ENCODE results near the gene TEX14. TPM values are rescaled to one million over a fixed set of nuclear protein-coding genes. Genes with fewer than 3 reads are reported as not detected.

The TEX14 gene
- total and polyA plus RNA-seq, 4 experiments from 2014 or later: 1.3 to 1.6 TPM; not detected in 2

- Histone ChIP-seq H3K27ac (ENCODE audit: low read depth, low read length) (peak overlapping the region; percentile 36), H3K4me3 (ENCODE audit: low read length in 2 of 2) (no peak overlapping the region)
Observed at GRCh38 chr17:58514770-58515157, 177.1 kb downstream of the TEX14 start.

DNA sequence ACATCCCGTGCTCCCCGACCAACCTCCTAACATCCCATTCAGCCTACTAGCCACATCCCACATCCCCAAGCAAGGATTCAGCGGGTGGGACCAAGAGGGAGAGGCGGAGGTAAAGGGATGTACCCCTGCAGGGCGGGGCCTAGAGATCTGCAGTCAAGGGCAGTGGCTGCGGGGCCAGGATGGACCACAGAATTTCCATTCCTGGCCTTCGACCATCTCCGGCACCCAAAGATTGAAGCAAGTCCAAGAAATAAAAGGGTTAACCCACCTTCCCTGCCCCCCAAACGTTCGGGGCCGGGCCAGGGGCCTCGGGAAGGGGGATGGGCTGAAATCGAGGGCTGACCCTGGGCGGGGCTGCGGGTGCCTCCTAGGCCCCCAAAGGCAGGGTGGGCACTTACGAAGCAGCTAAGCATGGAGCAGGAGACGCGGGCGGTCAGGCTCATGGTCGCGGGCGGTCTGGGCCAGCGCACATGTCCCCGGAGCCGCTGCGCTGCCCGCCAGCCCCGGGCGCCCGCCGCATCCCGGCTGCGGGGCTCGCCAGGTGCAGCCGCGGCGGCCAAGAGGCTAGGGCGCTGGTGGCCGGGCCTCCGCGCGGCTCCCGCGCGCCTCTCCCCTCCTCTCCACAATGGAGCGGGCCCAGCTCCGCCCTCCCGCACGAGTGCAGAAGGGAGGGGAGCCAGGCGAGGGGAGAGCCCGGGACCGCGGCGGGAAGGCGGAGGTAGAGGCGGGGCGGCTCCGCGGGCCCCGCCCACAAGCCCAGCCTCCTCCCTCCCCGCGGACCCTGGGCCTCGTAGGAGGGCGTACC lies 177.7 kb downstream of the TEX14 start, which contains the start of gene MTMR4:
Gene MTMR4 (minus strand): TSS at position 674 of the 805 bp plus-strand sequence. CDS start 231 bp downstream, at position 443.
- H3K4me1 Mint-ChIP-seq: peaks cover 34 to 74% (median 49%) of the 10 kb centered on the region in 4 donors
- intact Hi-C loops (cut with micrococcal nuclease): loop anchor here (10.0 kb wide), 1 partner anchor 1429 kb away; the partner anchor contains the start of gene AKAP1
- POLR2A ChIA-PET (ENCODE audit: partially characterized antibody): interaction anchor here (0.6 to 2.9 kb wide), 12 partner anchors 17 to 664 kb away, joined by 3 to 11 read pairs (median 4); partner anchors contain the start of genes HSF5, MRPS23, SUPT4H1 and TRIM37

More at GRCh38 chr17:58514770-58515157, 177.1 kb downstream of the TEX14 start:
- Histone ChIP-seq H3K36me3 (ENCODE audit: insufficient read depth, low read length) (peaks cover 20% of the 10 kb centered on the region), H3K9me3 (ENCODE audit: control insufficient read depth in 1 of 2, low read length in 2 of 2) (no peaks in the 10 kb centered on the region), H3K27me3 (ENCODE audit: insufficient read depth, low read length) (no peaks in the 10 kb centered on the region), H3K4me1 (ENCODE audit: insufficient read depth, low read length) (peaks cover 51% of the 10 kb centered on the region)
- peaks cover 0 to 2% (median 0%) of the 10 kb centered on the region in 8 donors for H3K9me3 Mint-ChIP-seq
- intact Hi-C loops (cut with micrococcal nuclease): loop anchor here (5.0 to 10.0 kb wide), 4 partner anchors 1103 to 1682 kb away; partner anchors contain the start of genes AKAP1, C17orf67, CLTC and DGKE
- H3K36me3 Mint-ChIP-seq: peaks cover 20 to 48% of the 10 kb centered on the region in 2 donors
- peaks cover 34 to 74% (median 49%) of the 10 kb centered on the region in 4 donors for H3K4me1 Mint-ChIP-seq
- POLR2A ChIA-PET (ENCODE audit: partially characterized antibody): interaction anchor here (0.7 to 2.9 kb wide), 11 partner anchors 17 to 592 kb away, joined by 3 to 11 read pairs (median 5); partner anchors contain the start of genes HSF5, SUPT4H1 and TRIM37
- peak overlapping the region; percentile 78 to 98 (median 87) for H3K27ac Mint-ChIP-seq
- CTCF ChIA-PET (ENCODE audit: partially characterized antibody): interaction anchor here (0.6 to 2.4 kb wide), 11 partner anchors 8 to 640 kb away, joined by 3 to 9 read pairs (median 3); partner anchors contain the start of genes HSF5 and SKA2
- H3K27me3 Mint-ChIP-seq: peaks cover 0 to 2% of the 10 kb centered on the region in 2 donors
- peak overlapping the region; percentile 55 to 88 (median 78) for H3K4me3 Mint-ChIP-seq
- DNase-seq: no peak

DNA sequence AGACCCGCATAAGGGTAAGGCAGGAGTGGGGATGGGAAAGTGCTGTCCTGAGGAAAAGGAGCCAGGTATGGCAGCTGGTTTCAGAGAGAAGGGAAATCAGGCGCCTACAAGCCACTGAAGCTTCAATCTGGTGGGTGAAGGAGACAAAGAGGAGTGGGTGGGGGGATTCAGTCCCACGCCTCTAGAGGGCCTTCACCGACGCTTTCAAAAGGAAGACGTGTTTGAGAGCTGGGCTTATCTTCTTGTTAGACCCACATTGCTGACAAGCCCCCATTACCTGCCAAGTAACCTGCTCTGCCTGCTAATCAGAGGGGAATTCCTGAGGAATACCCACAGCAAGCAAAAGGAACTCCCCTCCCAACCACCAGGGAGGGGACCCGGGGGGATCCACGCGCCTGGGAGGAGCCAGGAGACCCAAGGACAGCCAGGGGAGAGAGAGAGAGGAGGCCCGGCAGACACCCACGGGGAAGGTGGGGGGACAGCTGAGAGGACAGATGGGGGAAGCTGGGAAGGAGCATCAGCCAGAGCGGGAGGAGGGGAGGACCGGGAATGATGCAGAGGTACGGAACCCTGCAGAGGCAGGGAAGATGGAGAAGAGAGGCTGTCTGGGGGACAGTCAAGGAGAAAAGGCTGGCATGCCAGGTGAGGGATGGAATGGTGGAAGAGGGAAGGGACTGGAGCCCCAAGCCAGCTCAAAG lies 178.4 kb downstream of the TEX14 start:
- Mint-ChIP-seq H3K4me3 (peak overlapping the region; percentile 84 to 91 (median 88)), H3K27me3 (peaks cover 0 to 2% of the 10 kb centered on the region in 2 donors), H3K4me1 (peaks cover 31 to 67% (median 46%) of the 10 kb centered on the region in 4 donors), H3K27ac (peak overlapping the region; percentile 74 to 89 (median 85)), H3K36me3 (peaks cover 29 to 58% of the 10 kb centered on the region in 2 donors), H3K9me3 (peaks cover 0 to 2% (median 0%) of the 10 kb centered on the region in 8 donors)
- POLR2A ChIA-PET (ENCODE audit: partially characterized antibody): interaction anchor here (0.6 to 2.9 kb wide), 6 partner anchors 26 to 1046 kb away, joined by 3 to 9 read pairs (median 4); partner anchors contain the start of genes HSF5, MRPS23 and TRIM37
- no peaks in the 10 kb centered on the region for H3K27me3 ChIP-seq (ENCODE audit: insufficient read depth, low read length)
- H3K9me3 ChIP-seq (ENCODE audit: control insufficient read depth in 1 of 2, low read length in 2 of 2): no peaks in the 10 kb centered on the region
- intact Hi-C loops (cut with micrococcal nuclease): loop anchor here (10.0 kb wide), 1 partner anchor 1429 kb away; the partner anchor contains the start of gene AKAP1
- H3K36me3 ChIP-seq (ENCODE audit: insufficient read depth, low read length): peaks cover 27% of the 10 kb centered on the region
- peak overlapping the region; percentile 31 for H3K27ac ChIP-seq (ENCODE audit: low read depth, low read length)
- peak in 1 of 5 donors; percentile 59 for DNase-seq
- CTCF ChIA-PET (ENCODE audit: partially characterized antibody): interaction anchor here (2.4 kb wide), 1 partner anchor 169 kb away, joined by 9 read pairs; no protein-coding TSS in a partner anchor
- H3K4me3 ChIP-seq (ENCODE audit: low read length in 2 of 2): peak overlapping the region; percentile 39 to 53
- peaks cover 44% of the 10 kb centered on the region for H3K4me1 ChIP-seq (ENCODE audit: insufficient read depth, low read length)

More for the DNA sequence above, 177.7 kb downstream of the TEX14 start, which contains the start of gene MTMR4:
- peak within 1 kb of the TSS; percentile 36 for H3K27ac ChIP-seq (ENCODE audit: low read depth, low read length)
- peak; percentile 65 to 78 (median 68) for DNase-seq
- H3K36me3 Mint-ChIP-seq: peaks cover 26 to 54% of the 10 kb centered on the region in 2 donors
- peak within 1 kb of the TSS; percentile 84 to 91 (median 88) for H3K4me3 Mint-ChIP-seq
- H3K27me3 Mint-ChIP-seq: peaks cover 0 to 2% of the 10 kb centered on the region in 2 donors
- H3K27ac Mint-ChIP-seq: peak within 1 kb of the TSS; percentile 78 to 98 (median 89)
- peak within 1 kb of the TSS; percentile 39 to 53 for H3K4me3 ChIP-seq (ENCODE audit: low read length in 2 of 2)
- peaks cover 0 to 2% (median 0%) of the 10 kb centered on the region in 8 donors for H3K9me3 Mint-ChIP-seq
- H3K9me3 ChIP-seq (ENCODE audit: control insufficient read depth in 1 of 2, low read length in 2 of 2): no peaks in the 10 kb centered on the region
- H3K4me1 ChIP-seq (ENCODE audit: insufficient read depth, low read length): peaks cover 49% of the 10 kb centered on the region
- CTCF ChIA-PET (ENCODE audit: partially characterized antibody): interaction anchor here (0.6 to 2.4 kb wide), 10 partner anchors 8 to 641 kb away, joined by 3 to 9 read pairs (median 4); partner anchors contain the start of genes HSF5 and SKA2
- H3K36me3 ChIP-seq (ENCODE audit: insufficient read depth, low read length): peaks cover 20% of the 10 kb centered on the region
- H3K27me3 ChIP-seq (ENCODE audit: insufficient read depth, low read length): no peaks in the 10 kb centered on the region

GRCh38 chr17:58510075-58510474 lies 181.8 kb downstream of the TEX14 start:
- intact Hi-C loops (cut with micrococcal nuclease): loop anchor here (10.0 kb wide), 1 partner anchor 1425 kb away; the partner anchor contains the start of gene AKAP1
- no peak overlapping the region for H3K4me3 Mint-ChIP-seq
- H3K4me1 Mint-ChIP-seq: peaks cover 16 to 35% (median 28%) of the 10 kb centered on the region in 4 donors
- CTCF ChIA-PET (ENCODE audit: partially characterized antibody): no interaction called here
- peaks cover 44 to 75% of the 10 kb centered on the region in 2 donors for H3K36me3 Mint-ChIP-seq
- peak overlapping the region in 5 of 7 donors; percentile 14 to 78 (median 37) for H3K27ac Mint-ChIP-seq
- Histone ChIP-seq H3K36me3 (ENCODE audit: insufficient read depth, low read length) (peaks cover 51% of the 10 kb centered on the region), H3K4me3 (ENCODE audit: low read length in 2 of 2) (no peak overlapping the region), H3K27me3 (ENCODE audit: insufficient read depth, low read length) (no peaks in the 10 kb centered on the region), H3K9me3 (ENCODE audit: control insufficient read depth in 1 of 2, low read length in 2 of 2) (no peaks in the 10 kb centered on the region), H3K4me1 (ENCODE audit: insufficient read depth, low read length) (peaks cover 20% of the 10 kb centered on the region), H3K27ac (ENCODE audit: low read depth, low read length) (no peak overlapping the region)
- DNase-seq: no peak
- no peaks in the 10 kb centered on the region for H3K27me3 Mint-ChIP-seq
- POLR2A ChIA-PET (ENCODE audit: partially characterized antibody): interaction anchor here (0.8 kb wide), 1 partner anchor 9 kb away, joined by 3 read pairs; no protein-coding TSS in a partner anchor
- H3K9me3 Mint-ChIP-seq: no peaks in the 10 kb centered on the region

- no peaks in the 10 kb centered on the region for H3K9me3 Mint-ChIP-seq
Observed at GRCh38 chr17:58508341-58509067, 183.3 kb downstream of the TEX14 start.

DNA sequence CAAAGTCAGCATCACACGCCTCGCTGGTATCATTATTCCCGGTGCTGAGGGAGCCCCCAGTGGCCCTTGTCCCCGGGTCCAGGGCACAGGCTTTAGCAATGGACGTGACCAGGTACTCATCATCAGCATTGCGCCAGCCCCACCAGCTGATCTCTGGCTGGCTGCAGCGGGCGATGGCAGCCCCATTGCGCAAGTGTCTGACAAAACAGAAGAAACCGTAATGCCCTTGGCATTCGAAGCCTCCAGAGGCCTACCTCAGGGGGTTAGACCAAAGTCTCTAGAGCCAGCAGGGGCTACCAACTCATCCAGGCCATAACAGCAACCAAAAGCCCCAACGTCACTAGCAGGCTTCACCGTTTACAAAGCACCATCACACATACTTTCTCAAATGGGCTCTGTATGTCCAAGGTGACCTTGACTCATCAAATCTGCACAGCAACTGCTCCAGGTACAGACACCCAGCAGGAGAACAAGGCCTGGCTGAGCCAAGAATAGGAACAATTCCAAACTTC lies 184.7 kb downstream of the TEX14 start:
- Mint-ChIP-seq H3K27ac (peak overlapping the region in 1 of 7 donors; percentile 35), H3K36me3 (peaks cover 66 to 91% of the 10 kb centered on the region in 2 donors), H3K9me3 (no peaks in the 10 kb centered on the region), H3K4me3 (no peak overlapping the region), H3K4me1 (peaks cover 3 to 13% (median 11%) of the 10 kb centered on the region in 4 donors), H3K27me3 (no peaks in the 10 kb centered on the region)
- no peak overlapping the region for H3K27ac ChIP-seq (ENCODE audit: low read depth, low read length)
- H3K9me3 ChIP-seq (ENCODE audit: control insufficient read depth in 1 of 2, low read length in 2 of 2): no peaks in the 10 kb centered on the region
- POLR2A ChIA-PET (ENCODE audit: partially characterized antibody): interaction anchor here (1.3 kb wide), 1 partner anchor 14 kb away, joined by 4 read pairs; no protein-coding TSS in a partner anchor
- no peaks in the 10 kb centered on the region for H3K27me3 ChIP-seq (ENCODE audit: insufficient read depth, low read length)
- CTCF ChIA-PET (ENCODE audit: partially characterized antibody): no interaction called here
- intact Hi-C loops (cut with micrococcal nuclease): no loop called here
- H3K4me3 ChIP-seq (ENCODE audit: low read length in 2 of 2): no peak overlapping the region
- DNase-seq: no peak
- H3K4me1 ChIP-seq (ENCODE audit: insufficient read depth, low read length): no peaks in the 10 kb centered on the region
- peaks cover 75% of the 10 kb centered on the region for H3K36me3 ChIP-seq (ENCODE audit: insufficient read depth, low read length)

More at GRCh38 chr17:58508341-58509067, 183.3 kb downstream of the TEX14 start:
- H3K36me3 Mint-ChIP-seq: peaks cover 56 to 89% of the 10 kb centered on the region in 2 donors
- H3K9me3 ChIP-seq (ENCODE audit: control insufficient read depth in 1 of 2, low read length in 2 of 2): no peaks in the 10 kb centered on the region
- H3K27ac ChIP-seq (ENCODE audit: low read depth, low read length): no peak overlapping the region
- peak overlapping the region in 1 of 7 donors; percentile 51 for H3K27ac Mint-ChIP-seq
- H3K4me3 ChIP-seq (ENCODE audit: low read length in 2 of 2): no peak overlapping the region
- H3K27me3 Mint-ChIP-seq: no peaks in the 10 kb centered on the region
- ChIA-PET CTCF (ENCODE audit: partially characterized antibody) (no interaction called here), POLR2A (ENCODE audit: partially characterized antibody) (no interaction called here)
- H3K27me3 ChIP-seq (ENCODE audit: insufficient read depth, low read length): no peaks in the 10 kb centered on the region
- no peak for DNase-seq
- intact Hi-C loops (cut with micrococcal nuclease): no loop called here
- peaks cover 11 to 25% (median 21%) of the 10 kb centered on the region in 4 donors for H3K4me1 Mint-ChIP-seq
- H3K4me1 ChIP-seq (ENCODE audit: insufficient read depth, low read length): peaks cover 9% of the 10 kb centered on the region
- peaks cover 65% of the 10 kb centered on the region for H3K36me3 ChIP-seq (ENCODE audit: insufficient read depth, low read length)
- no peak overlapping the region for H3K4me3 Mint-ChIP-seq
